Progenitor cell of endocrine pancreas (in vitro differentiated cells): ENCODE measurements around the gene DTD1. TPM values are rescaled to one million over a fixed set of nuclear protein-coding genes. Genes with fewer than 3 reads are reported as not detected.

ENCODE experiments used
- DNase-seq: peaks from one replicate; pipeline ENCODE4 v3.0.0; 2021; ENCODE audit warnings: low spot score; ENCODE audit not compliant: unreplicated experiment
- H3K27ac Mint-ChIP-seq: 2 replicates; pipeline ENCODE4 v1.8.0; 2021; ENCODE audit warnings: mild to moderate bottlenecking, moderate library complexity, mixed read lengths
- H3K27me3 Mint-ChIP-seq: 2 replicates; pipeline ENCODE4 v1.8.0; 2021; ENCODE audit warnings: mixed read lengths
- H3K36me3 Mint-ChIP-seq: 2 replicates; pipeline ENCODE4 v1.8.0; 2022; ENCODE audit warnings: mixed read lengths; ENCODE audit not compliant: insufficient read depth
- H3K4me1 Mint-ChIP-seq: 2 replicates; pipeline ENCODE4 v1.8.0; 2021; ENCODE audit warnings: low read depth, mixed read lengths
- H3K4me3 Mint-ChIP-seq: 2 replicates; pipeline ENCODE4 v1.8.0; 2021; ENCODE audit warnings: low read depth, mild to moderate bottlenecking, moderate library complexity, mixed read lengths
- H3K9me3 Mint-ChIP-seq: 2 replicates; pipeline ENCODE4 v1.8.0; 2021; ENCODE audit warnings: low read depth, mixed read lengths
- total RNA-seq: library from RNA; stranded (reverse); gene quantifications from 2 replicates; pipeline ENCODE4 v1.2.1, GENCODE V29; 2021
- TF ChIP-seq, protein P1 (sequence below): fragments of 200-600 bp; sonication (generic); IDR thresholded peaks from one replicate; pipeline ENCODE4 v1.5.0; 2021; ENCODE audit warnings: antibody characterized with exemption, mild to moderate bottlenecking; ENCODE audit not compliant: unreplicated experiment

The DTD1 gene
- total RNA-seq, 1 donor from 2014 or later, result 26.8 TPM

DNA sequence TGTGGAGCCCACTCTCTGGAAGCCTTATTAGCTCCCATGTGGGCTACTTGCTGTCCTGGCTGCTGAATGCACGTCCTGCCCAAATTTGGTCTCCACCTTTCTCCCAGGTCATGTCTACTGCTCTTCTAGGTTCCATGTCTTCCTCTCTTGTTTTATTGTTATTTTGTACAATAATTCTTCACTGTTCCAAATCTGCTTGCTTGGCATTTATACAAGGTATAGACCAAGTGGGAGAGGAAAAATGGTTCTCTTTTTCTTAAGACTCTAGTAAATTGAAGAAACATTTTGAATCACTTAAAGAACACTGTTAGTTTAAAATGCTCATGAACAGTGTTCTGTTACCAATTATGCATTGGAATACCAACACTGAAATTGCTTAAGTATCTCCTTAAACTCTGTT is 144.1 kb downstream of the DTD1 start:
- DNase-seq, result no peak
- Mint-ChIP-seq H3K4me1 (peaks cover 19% of the 10 kb centered on the region), H3K27me3 (peaks cover 20% of the 10 kb centered on the region), H3K4me3 (no peak overlapping the region), H3K27ac (no peak overlapping the region), H3K9me3 (no peaks in the 10 kb centered on the region), H3K36me3 (no peaks in the 10 kb centered on the region)
- TF ChIP-seq, protein P1, sequence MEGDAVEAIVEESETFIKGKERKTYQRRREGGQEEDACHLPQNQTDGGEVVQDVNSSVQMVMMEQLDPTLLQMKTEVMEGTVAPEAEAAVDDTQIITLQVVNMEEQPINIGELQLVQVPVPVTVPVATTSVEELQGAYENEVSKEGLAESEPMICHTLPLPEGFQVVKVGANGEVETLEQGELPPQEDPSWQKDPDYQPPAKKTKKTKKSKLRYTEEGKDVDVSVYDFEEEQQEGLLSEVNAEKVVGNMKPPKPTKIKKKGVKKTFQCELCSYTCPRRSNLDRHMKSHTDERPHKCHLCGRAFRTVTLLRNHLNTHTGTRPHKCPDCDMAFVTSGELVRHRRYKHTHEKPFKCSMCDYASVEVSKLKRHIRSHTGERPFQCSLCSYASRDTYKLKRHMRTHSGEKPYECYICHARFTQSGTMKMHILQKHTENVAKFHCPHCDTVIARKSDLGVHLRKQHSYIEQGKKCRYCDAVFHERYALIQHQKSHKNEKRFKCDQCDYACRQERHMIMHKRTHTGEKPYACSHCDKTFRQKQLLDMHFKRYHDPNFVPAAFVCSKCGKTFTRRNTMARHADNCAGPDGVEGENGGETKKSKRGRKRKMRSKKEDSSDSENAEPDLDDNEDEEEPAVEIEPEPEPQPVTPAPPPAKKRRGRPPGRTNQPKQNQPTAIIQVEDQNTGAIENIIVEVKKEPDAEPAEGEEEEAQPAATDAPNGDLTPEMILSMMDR, result no peak

DNA sequence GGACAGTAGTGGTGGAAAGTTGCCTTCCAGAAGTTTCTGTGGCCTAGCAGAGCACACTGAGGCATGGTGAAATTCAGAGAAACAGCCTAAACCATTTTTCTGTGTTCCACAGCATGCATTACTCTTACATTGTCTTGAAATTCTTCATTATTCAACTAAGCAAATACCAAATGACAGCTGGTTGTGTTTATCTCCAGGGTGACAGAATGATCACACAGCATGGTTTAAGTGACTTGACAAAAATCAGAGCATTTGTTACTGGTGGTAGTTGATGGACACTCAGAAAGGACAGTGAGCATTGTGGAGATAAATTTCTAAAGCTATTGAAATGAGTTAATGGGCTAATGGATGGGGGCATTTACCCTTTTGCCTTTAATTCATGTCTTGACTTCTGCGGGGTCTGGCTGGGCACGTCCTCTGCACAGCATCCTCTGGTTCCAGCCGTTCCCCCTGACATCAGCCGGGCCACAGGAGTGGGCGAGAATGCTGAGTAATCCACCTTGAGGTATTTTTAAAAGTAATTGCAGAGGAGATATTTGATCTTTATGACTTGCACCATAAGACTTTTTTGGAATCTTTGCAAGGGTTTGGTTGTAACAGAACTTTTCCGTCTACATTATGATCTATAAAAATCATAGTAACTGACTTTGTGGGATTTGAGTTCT is 146.8 kb downstream of the DTD1 start:
- H3K4me1 Mint-ChIP-seq, result peaks cover 16% of the 10 kb centered on the region
- TF ChIP-seq, protein P1, result no peak
- H3K9me3 Mint-ChIP-seq, result no peaks in the 10 kb centered on the region
- H3K4me3 Mint-ChIP-seq, result no peak overlapping the region
- DNase-seq, result no peak
- no peaks in the 10 kb centered on the region for H3K36me3 Mint-ChIP-seq
- peaks cover 12% of the 10 kb centered on the region for H3K27me3 Mint-ChIP-seq
- no peak overlapping the region for H3K27ac Mint-ChIP-seq

DNA sequence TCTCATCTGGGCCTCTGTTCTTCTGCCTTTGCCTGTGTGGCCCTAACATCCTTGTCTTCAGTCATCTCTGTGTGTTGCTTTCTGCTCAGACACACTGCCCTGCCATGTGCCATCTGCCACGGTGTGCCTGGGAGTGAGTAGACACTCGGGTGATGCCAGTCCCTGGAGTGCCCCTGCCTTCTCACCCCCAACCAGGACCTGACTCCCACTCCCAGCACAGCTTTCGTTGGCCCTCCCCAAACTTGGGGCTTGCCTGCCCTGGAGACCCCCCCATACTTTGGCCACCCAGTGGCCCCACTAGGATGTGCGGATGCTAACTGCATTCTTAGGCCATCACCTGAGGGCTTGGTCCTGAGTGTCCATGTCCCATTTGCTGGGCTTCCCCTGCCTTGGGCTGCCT is 149.3 kb downstream of the DTD1 start:
- Mint-ChIP-seq H3K27ac (no peak overlapping the region), H3K9me3 (no peaks in the 10 kb centered on the region), H3K4me3 (no peak overlapping the region), H3K27me3 (no peaks in the 10 kb centered on the region), H3K4me1 (peaks cover 12% of the 10 kb centered on the region), H3K36me3 (no peaks in the 10 kb centered on the region)
- no peak for DNase-seq
- TF ChIP-seq, protein P1, result no peak

DNA sequence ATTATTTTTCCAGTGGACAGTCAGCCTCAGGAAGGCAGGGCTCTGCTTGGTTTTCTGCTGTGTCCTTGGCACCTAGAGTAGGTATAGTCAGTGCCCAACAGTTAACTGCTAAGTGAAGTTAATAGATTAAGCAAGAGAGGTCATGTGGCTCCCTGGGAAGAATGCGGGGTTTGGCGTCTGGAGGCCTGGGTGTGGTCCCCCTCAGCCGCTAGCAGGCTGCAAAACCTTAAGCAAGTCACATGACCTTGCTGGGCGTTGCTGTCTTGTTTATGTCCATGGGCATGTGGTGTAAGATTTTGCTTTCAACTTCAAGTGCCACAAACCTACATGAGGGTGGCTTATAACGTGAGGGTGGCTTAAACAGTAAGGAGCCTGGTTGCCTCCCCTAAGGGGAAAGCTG is 150.2 kb downstream of the DTD1 start:
- Mint-ChIP-seq H3K27me3 (no peaks in the 10 kb centered on the region), H3K4me3 (no peak overlapping the region), H3K4me1 (peaks cover 9% of the 10 kb centered on the region), H3K36me3 (no peaks in the 10 kb centered on the region), H3K9me3 (no peaks in the 10 kb centered on the region), H3K27ac (no peak overlapping the region)
- TF ChIP-seq, protein P1, result no peak
- DNase-seq, result no peak

DNA sequence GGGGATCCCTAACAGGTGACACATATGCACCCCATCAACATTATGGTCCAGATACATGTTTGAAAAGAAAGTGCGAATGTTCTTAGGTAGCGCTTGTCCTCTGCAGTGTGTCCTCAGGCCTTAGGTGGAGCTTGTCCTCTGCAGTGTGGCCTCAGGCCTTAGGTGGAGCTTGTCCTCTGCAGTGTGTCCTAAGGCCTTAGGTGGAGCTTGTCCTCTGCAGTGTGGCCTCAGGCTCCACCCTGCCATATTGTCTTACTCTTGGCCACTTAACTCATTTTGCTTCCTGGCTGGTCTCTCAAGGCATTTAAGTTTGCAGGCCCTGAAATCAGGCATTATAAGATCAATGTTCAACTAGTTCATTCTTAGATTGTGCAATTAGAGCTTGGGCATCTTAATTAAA is 151.0 kb downstream of the DTD1 start:
- Mint-ChIP-seq H3K4me1 (peaks cover 9% of the 10 kb centered on the region), H3K9me3 (no peaks in the 10 kb centered on the region), H3K36me3 (no peaks in the 10 kb centered on the region), H3K27me3 (no peaks in the 10 kb centered on the region), H3K27ac (no peak overlapping the region), H3K4me3 (no peak overlapping the region)
- DNase-seq, result no peak
- TF ChIP-seq, protein P1, result no peak
